ENCODE measurements around the gene UIMC1.

GRCh38 chr5:176861276-176861675 lies 145.3 kb downstream of the UIMC1 start:
- TF ChIP-seq CTCF (IDR thresholded peaks at IDR 0.05; ENCODE audit: low read depth, low read length, poor library complexity, severe bottlenecking), result no peak
- TF ChIP-seq EZH2phosphoT487 (IDR thresholded peaks at IDR 0.05; ENCODE audit: borderline replicate concordance, low read length), result no peak
